ENCODE measurements around the gene S1PR4.
"Not testable (repeated sequence)": the region's sequence is repeated elsewhere in the genome, so short reads cannot be mapped to it uniquely, and the experiment has no call there.

The S1PR4 gene

DNA sequence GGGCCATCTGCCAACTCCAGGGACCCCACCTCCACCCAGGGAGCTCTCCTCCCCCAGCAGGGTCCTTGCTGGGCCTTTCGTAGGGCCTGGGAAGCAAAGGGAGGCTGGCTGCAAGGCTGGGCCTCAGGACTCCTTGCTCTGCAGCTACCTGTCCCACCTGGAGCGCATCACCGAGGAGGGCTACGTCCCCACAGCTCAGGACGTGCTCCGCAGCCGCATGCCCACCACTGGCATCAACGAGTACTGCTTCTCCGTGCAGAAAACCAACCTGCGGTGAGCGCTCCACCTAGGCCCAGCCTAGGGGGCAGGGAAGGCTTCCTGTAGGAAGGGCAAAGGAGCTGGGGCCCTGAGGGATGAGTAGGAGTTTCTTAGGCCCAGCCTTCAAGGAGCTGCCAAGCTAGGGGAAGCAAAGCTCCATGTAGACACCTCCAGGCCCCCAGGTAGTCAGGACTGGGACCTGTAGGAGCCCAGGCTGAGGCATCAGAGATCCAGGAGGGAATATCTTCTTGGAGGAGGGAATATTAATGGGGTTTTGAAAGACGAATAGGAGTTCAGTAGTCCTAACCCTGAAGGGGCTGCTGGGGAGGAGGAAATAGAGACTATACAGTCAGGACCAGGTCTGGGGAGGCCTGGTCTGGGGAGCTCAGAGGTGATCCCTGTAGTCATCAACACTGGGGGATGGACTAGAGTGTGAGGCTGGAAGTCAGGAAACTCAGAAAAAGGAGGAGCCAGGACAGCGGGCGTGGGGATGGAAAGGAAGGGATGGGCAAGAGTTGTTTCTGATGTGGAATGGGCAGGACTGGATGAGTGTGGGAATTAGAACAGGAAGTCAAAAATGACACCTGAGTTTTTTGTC lies 26.8 kb upstream of the S1PR4 start:
- DNase-seq (ENCODE audit: low read depth in 2 of 2) = no peak

GRCh38 chr19:3152419-3152780 lies 26.2 kb upstream of the S1PR4 start:
- no peak for DNase-seq (ENCODE audit: low read depth in 2 of 2)

GRCh38 chr19:3153286-3154230 lies 25.0 kb upstream of the S1PR4 start:
- no peak for DNase-seq (ENCODE audit: low read depth in 2 of 2)

GRCh38 chr19:3154447-3154846 lies 24.1 kb upstream of the S1PR4 start:
- DNase-seq (ENCODE audit: low read depth in 2 of 2) = not testable (repeated sequence)

- peak; percentile 55 to 81 for DNase-seq (ENCODE audit: low read depth in 2 of 2)
Measured at GRCh38 chr19:3154957-3155736, 23.4 kb upstream of the S1PR4 start.

- no peak for DNase-seq (ENCODE audit: low read depth in 2 of 2)
Measured at GRCh38 chr19:3157096-3157845, 21.3 kb upstream of the S1PR4 start.

DNA sequence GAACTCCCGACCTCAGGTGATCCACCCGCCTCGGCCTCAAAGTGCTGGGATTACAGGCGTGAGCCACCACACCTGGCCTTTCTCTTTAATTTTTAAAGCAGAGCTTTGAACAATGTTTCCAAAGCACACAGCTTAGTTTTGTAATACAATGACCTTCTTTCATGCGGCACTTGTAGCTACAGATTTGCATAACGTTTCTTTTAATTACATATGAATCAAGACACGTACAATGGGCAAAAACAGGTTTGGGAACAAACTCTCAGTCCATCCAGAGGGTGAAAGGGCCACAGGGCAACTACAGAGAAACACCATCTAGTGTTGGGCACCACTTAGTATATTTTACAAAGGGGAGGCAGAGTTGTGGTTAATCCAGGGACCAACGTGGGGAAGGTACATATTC lies 19.0 kb upstream of the S1PR4 start:
- DNase-seq (ENCODE audit: low read depth in 2 of 2) = no peak

DNA sequence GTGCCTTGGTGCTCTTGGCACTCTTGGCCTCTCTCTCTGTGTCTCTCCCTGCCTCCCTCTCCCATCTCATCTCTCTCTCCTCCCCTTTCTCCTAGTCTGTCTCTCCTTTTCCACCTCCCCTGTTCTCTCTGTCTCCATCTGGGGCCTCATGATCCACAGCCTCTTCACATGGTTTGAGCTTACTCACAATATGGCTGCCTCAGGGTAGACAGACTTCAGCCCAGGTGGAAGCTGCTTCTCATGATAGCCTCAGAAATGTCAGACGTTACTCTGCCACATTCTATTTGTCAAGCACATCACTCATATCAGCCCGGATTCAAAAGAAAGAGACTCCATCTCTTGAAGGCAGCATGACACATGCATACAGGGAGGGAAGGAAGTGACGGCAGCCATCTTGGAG lies 18.4 kb upstream of the S1PR4 start:
- DNase-seq (ENCODE audit: low read depth in 2 of 2) = no peak

DNA sequence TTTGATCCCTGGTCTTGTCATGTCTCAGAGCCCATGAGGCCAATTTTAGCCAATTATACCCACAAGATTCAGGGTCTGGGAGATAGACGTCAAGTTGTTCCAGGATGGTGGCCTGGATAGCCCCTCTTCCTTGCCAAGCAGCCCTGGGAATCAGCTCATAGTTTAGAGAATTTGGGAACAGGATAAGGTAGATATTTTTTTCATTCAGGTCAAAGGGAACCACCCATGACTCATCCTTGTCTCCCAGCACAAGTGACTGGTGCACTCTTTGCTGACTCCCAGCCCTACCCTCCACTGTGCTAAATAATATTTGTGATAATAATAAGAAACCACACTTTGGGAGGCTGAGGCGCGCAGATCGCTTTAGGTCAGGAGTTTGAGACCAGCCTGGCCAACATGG lies 17.1 kb upstream of the S1PR4 start:
- no peak for DNase-seq (ENCODE audit: low read depth in 2 of 2)

DNA sequence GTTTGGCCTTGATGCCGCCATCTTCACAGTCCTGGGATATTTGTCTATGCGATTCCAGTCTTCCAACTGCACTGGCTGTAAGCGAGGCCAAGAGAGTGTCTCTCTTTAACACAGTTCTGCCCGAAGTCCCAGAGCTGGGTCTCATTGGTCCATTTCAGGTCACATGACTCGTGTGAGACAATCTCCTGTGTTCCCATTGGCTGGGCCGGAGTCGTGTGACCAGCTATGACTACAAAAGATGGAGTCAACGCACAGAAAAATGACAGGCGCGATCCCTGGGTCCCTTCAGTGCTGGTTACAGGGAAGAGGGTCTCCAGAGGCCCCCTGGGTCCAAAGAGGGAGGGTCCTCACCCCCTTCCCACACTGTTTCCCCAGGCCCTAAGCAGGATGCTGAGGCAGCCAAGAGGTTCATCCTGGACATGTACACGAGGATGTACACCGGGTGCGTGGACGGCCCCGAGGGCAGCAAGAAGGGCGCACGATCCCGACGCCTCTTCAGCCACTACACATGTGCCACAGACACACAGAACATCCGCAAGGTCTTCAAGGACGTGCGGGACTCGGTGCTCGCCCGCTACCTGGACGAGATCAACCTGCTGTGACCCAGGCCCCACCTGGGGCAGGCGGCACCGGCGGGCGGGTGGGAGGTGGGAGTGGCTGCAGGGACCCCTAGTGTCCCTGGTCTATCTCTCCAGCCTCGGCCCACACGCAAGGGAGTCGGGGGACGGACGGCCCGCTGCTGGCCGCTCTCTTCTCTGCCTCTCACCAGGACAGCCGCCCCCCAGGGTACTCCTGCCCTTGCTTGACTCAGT lies 15.9 kb upstream of the S1PR4 start:
- DNase-seq (ENCODE audit: low read depth in 2 of 2) = no peak

- peak; percentile 36 to 54 for DNase-seq (ENCODE audit: low read depth in 2 of 2)
Measured at GRCh38 chr19:3163230-3163886, 15.2 kb upstream of the S1PR4 start.

- DNase-seq (ENCODE audit: low read depth in 2 of 2) = no peak
Measured at GRCh38 chr19:3163943-3164342, 14.6 kb upstream of the S1PR4 start.

GRCh38 chr19:3167533-3168272 lies 10.9 kb upstream of the S1PR4 start:
- DNase-seq (ENCODE audit: low read depth in 2 of 2) = no peak

DNA sequence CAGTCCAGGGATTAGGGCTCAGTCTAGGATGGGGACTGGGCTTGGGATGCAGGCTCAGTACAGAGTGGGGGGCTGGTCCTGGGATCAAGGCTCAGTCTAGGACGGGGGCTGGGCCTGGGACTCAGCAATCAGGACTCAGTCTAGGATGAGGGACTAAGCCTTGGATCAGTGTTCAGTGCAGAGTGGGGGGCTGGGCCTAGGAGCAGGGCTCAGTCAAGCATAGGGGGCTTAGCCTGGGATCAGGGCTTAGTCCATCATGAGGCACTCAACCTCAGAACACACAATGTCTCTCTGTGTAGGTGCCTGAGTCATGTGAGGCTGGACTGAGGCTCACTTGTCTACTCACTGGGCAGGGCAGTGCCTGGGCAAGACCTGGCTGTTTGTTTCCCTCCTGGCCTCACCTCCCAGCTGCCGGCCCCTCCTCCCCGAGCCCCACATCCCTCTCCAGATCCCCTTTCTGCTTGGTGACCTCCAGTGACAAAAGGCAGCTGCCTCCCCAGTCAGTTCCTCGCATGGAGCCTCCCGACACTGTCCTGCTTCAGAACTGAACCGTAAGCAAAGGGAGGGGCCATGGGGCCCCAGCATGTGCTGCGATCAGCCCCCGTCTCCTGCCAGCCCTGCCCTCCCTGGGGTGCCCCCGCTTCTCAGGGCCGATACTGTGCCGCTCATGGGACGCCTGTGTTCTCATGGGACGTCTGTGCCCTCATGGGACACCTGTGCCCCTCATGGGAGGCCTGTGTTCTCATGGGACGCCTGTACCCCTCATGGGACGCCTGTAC lies 6.5 kb upstream of the S1PR4 start:
- DNase-seq (ENCODE audit: low read depth in 2 of 2) = no peak

GRCh38 chr19:3172673-3173000 lies 5.9 kb upstream of the S1PR4 start:
- DNase-seq (ENCODE audit: low read depth in 2 of 2) = not testable (repeated sequence)

DNA sequence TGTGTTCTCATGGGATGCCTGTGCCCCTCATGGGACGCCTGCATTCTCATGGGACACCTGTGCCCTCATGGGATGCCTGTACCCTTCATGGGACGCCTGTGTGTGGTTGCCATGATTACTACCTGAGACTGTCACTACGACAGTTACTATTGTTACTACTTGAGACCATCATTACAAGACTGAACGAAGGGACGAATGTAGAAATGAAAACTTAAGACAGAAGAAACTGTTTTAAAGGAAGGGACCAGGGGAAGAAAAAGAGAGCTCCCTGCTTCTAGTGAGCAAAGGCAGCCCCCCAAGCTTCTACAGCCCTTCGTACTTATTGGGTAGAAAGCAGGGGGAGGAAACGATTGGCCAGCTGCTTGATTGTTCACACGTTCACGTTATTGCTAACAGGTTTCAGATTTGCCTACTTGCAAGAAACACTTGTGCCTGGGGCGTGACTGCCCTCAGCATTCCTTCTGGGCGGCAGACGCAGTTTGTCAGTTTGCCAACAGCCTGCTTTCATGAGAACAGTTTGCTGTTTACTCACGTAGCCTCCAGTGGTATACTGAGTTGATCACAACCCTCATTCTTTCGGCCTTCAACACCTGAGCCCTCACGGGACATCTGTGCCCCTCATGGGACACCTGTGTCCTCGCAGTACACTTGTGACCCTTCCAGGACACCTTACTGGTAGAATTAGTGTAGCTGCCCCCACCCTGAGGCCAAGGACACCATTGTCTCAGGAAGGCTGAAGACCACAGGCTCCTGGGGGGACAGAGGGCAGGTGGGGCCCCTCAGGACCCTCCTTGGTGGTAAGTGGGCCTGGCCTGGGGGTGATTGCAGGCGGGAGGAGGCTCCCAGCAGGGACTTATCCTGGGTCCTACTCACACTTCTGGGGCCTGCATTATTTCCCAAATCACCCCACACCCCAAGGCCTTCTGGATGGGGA lies 2.5 kb upstream of the S1PR4 start:
- DNase-seq (ENCODE audit: low read depth in 2 of 2) = no peak

- peak; percentile 43 to 68 for DNase-seq (ENCODE audit: low read depth in 2 of 2)
Measured at GRCh38 chr19:3176715-3177501, 1.7 kb upstream of the S1PR4 start.
